RCC 7860 (cell line): Measurements from ENCODE around the gene TREM2.
A peak's percentile ranks its signal among the peaks of the same experiment; 100 is the strongest.

ENCODE experiments used
- DNase-seq: peaks from one replicate; pipeline ENCODE4 v3.0.0-alpha.2; 2015; ENCODE audit warnings: low spot score
- FAIRE-seq: peaks from 2 replicates; lab custom pipeline; 2012; peaks lifted over from hg19 to GRCh38; lab: Jason Lieb, UNC

TREM2 gene

DNA sequence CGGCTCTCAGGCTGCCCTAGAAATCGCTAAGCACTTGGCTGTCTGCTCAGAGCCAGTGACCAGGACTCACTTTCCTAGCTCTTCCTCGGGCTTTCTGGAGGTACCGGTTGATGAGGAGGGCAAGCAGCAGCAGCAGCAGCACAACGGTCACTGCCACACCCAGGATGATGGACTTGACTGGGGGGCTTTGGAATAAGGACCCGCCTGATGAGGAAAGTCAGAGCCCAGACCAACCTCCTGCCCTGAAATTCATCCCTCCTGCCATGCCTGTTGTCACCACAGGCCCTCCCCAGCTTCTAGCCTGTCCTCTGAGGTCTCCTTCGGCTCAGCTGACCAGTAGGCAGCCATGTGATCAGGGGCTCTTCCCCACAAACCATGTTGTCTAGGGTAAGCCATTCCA is 21.8 kb upstream of the TREM2 start:
- FAIRE-seq: no peak
- no peak for DNase-seq

DNA sequence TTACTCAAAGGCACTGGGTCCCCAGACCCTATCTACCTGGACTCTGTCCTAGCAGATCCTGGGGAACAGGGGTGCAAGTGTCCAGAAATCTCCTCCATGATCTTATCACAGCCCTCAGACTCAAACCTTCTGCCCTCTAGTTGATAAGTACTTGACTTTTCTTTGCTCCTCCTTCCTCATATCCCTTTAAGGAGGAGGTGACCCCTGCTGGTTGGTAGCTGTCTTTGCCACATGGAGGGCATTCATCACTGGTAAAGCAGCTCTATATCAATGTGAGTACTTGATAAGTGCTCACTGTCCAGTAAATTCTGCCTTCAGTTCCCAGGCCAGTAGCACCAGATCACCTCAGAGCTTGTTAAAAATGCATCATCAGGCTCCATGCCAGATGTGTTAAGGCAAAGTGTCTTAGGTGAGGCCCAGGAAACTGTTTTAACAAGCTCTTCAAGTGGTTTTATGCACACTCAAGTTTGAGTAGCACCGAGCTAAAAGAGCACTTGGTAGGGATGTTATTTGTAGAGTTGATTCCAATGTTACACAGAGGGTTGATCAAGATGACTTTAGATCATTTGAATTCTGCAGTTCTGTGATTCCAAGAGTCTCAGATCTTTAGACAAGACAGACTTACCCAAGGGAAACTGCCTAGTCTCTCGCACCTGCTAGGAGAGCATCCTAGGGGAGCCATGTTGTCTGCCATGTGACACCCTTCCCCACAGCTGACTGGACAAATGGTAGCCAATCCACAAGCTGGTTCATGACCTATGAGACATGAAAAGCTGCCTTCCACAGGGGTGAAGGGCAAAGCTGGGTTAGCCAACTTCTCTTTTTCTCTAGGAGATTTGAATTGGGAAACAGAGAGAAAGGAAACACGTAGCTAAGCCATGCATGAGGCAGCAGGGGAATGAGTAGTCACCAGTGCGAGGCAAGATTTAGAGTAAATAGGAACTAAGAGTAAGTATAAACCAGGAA is 19.4 kb upstream of the TREM2 start:
- no peak for FAIRE-seq
- DNase-seq: peak; percentile 17

DNA sequence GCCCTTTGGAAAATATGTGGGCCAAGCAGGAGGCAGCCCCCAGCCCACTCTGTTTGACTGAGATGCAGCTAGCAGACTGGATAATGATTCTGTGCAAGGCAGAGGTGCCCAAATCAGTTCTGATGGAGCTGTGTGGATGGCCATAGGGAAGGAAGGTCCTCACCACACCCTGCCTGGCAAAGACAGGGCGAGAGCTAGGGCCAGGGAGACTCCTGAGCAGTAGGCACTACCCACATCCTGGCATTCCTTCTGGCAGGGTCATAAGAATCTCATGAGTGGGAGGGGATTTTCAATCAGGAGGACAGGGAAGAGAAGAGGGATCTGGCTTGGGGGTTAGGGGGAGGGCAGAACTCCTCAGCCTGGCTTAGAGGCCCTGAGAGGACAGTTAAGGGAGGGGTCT is 18.6 kb upstream of the TREM2 start:
- no peak for FAIRE-seq
- DNase-seq: no peak

DNA sequence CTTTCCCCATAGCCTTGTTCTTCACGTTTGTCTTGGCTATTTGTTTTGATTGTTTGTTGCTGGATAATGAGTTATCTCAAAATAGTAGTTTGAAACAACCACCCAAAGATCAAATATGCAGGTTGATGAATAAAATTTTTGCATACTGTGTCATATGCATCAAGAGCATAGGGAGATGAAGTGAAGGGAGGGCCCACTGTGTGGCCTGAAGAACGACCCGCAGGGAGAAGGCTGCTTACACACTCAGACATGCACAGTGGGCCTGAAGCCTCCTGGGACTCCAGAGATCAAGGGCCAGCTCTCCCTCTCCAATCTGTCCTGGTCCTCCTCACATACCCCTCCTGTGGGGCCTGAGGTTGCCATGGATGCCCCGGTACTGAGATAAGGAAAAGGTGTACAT is 16.2 kb upstream of the TREM2 start:
- no peak for DNase-seq
- FAIRE-seq: no peak

- DNase-seq (no peak), FAIRE-seq (no peak)
Observed at GRCh38 chr6:41177695-41178094, 14.8 kb upstream of the TREM2 start.

DNA sequence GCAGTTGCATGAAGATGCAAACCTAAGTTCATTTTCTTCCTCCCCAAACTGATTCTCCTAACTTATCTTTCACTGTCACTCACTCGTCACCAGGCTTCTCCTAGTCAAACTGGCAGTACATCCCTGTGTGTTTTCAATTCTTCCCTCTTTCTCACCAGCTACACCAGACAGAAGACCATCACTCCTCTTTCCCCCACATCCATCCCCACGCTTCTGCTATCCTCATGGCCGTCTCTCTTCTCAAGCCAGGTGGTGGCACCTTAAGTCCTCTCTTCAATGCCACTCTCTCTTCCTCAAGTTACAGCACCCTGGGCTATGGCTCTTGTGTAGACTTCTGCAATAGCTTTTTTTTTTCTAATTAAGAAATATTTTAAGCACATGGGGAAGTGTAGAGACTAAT is 14.4 kb upstream of the TREM2 start:
- DNase-seq: no peak
- FAIRE-seq: no peak

GRCh38 chr6:41176189-41176588 is 13.3 kb upstream of the TREM2 start:
- FAIRE-seq: no peak
- no peak for DNase-seq

- FAIRE-seq (no peak), DNase-seq (no peak)
Observed at GRCh38 chr6:41175084-41175483, 12.2 kb upstream of the TREM2 start.

GRCh38 chr6:41174610-41175009 is 11.7 kb upstream of the TREM2 start:
- no peak for FAIRE-seq

DNA sequence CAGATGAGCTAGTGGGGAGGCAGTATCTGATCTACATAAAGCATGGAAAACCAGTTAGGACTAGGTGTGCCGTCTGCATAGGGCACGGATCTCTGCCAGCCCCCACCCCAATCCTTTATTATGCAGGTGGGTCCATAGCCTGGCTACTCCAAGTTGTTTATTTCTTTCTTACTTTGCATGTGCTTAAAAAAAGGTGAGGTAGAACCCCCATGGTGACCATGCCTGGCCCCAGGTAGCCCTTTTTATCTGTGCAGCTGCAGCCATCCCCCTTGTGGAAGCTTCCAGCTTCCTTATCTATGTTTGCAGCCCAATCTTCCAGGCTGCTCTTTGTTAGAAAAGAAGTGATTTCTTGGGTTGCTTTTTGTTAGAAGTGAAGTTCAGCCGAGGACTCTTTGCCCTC is 9.0 kb upstream of the TREM2 start:
- DNase-seq (no peak), FAIRE-seq (no peak)

More at GRCh38 chr6:41174610-41175009, 11.7 kb upstream of the TREM2 start:
- no peak for DNase-seq

DNA sequence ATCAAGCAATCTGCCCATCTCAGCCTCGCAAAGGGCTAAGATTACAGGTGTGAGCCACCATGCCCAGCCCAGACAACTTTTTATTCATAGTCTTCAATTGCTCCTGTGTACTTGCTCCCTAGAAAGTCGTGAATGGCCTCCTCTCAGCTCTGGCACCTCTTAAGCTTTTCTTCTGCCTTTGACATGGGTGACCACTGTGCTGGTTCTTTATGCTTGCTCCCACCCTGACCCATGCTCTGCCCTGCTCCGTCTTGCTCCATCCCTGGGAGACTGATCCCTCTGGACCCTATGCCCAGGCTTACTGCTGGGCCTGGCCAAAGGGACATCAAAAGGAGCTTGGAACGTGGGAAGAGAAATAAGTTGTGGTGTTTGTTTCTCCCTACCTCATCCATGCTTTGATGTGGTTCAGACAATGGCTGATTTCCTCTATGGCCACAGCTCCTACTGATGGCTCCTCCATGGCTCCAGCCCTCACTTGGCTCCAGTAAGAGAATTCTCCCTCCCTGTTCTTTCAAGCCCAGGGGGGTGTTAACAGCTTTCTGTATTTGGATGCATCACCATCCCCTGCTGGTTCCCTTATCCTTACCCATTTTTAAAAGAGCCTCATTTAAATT is 7.7 kb upstream of the TREM2 start:
- FAIRE-seq: no peak
- DNase-seq: no peak

DNA sequence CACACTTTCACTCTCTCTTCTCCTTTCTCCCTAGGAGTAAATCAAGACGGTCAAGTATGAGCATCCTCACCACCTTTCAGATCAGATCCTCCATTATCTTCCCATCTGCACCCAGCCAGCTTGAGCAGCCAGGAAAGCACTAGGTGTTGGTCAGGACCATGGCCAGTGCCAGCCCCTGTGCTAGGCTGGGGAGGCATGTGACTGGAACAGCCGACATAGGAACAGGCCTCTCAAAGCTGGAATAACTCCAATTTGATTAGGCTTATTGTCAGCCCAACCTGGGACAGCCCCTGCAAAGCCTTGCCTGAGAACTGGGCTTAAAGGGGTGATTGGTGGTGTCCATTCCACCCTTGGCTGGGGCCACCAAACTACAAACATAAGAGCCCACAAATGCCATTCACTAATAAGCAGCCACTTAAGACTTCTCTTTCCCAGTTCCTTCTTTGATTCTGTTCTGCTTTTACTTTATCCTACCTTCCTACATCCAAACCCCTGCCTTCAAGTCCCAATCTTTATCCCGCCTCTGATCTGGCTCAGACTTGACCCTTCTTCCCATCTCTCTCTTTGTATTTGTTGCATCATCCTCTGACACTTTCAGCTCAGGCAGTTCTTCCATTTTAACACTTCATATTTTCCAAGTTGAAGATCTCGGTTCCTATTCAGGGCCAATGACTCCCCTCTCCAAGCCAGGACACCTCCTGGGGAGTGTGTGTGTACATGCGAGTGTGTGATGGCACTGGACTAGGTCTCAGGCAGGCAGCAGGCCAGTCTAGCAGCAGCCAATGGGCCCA is 4.5 kb upstream of the TREM2 start:
- no peak for FAIRE-seq
- DNase-seq: no peak

GRCh38 chr6:41164551-41165120 is 1.7 kb upstream of the TREM2 start:
- FAIRE-seq: no peak
- DNase-seq: no peak

- DNase-seq: no peak
- no peak for FAIRE-seq
Observed at GRCh38 chr6:41163419-41163717, 452 bp upstream of the TREM2 start.

GRCh38 chr6:41161851-41162552 is 914 bp downstream of the TREM2 start:
- DNase-seq (no peak), FAIRE-seq (no peak)

DNA sequence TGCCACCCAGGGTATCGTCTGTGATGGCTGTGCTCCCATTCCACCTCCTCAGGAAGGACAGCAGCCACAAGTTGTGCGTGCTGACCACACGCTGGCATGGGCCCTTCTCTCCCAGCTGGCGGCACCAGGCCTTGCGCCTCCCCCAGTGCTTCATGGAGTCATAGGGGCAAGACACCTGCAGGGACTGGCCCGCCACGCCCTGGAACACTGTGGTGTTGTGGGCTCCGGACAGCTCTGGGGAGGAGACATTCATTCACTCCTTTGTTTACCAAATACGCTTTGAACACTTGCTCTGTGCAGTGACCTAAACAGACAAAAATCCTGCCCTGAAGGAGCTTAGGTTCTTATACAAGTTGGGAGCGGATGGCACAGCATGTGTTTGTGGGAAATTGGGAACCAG is 1.5 kb downstream of the TREM2 start:
- FAIRE-seq (no peak), DNase-seq (no peak)

DNA sequence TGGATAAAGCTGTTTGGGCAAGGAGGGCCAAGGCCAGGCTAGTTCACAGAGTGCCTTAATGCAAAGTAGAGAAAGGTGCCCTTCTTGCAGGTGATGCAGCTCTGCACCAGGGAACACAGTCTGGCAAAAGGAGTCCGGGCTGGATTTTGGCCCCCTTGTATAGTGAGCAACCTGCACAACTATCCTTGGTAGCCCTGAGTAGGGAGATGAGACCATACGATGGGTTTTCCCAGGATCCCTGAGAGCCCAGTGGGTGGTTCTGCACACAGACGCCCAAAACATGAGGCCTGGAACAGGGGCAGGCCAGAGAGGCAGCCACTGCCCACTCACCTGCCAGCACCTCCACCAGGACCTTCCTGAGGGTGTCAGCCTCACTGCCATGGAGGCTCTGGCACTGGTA is 2.0 kb downstream of the TREM2 start:
- no peak for FAIRE-seq
- no peak for DNase-seq

- DNase-seq (no peak), FAIRE-seq (no peak)
Observed at GRCh38 chr6:41159415-41160082, 3.4 kb downstream of the TREM2 start.

GRCh38 chr6:41157323-41157722 is 5.6 kb downstream of the TREM2 start:
- DNase-seq (no peak), FAIRE-seq (no peak)

DNA sequence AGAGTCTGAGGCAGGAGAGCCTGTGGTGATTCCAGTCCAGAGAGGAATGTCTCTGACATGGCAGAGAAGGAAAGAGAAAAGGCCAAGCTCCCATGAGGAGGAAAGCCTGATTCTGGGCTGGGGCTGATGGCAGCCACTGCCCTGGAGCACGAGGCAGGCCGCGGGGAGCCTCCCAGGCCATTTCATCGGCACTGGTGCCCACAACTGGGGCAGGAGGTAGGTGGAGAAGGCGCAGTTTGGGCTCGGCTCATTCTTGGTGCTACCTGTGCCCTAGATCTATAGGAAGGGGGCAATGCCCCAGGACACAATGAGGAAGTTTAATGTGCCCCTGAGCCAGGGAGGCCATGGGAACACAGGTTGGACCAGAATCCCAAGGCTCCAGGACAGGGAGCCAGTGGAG is 6.1 kb downstream of the TREM2 start:
- no peak for FAIRE-seq
- no peak for DNase-seq
